GM19023 (cell line): Measurements from ENCODE around the gene PRRT2.
"Not testable (repeated sequence)": the region's sequence is repeated elsewhere in the genome, so short reads cannot be mapped to it uniquely, and the experiment has no call there.

Experiments used
- ATAC-seq: cut with Tn5 transposase; IDR thresholded peaks from one replicate; pipeline ENCODE4 v1.9.1; 2021; ENCODE audit warnings: mild to moderate bottlenecking, moderate library complexity; ENCODE audit not compliant: unreplicated experiment

Gene PRRT2

DNA sequence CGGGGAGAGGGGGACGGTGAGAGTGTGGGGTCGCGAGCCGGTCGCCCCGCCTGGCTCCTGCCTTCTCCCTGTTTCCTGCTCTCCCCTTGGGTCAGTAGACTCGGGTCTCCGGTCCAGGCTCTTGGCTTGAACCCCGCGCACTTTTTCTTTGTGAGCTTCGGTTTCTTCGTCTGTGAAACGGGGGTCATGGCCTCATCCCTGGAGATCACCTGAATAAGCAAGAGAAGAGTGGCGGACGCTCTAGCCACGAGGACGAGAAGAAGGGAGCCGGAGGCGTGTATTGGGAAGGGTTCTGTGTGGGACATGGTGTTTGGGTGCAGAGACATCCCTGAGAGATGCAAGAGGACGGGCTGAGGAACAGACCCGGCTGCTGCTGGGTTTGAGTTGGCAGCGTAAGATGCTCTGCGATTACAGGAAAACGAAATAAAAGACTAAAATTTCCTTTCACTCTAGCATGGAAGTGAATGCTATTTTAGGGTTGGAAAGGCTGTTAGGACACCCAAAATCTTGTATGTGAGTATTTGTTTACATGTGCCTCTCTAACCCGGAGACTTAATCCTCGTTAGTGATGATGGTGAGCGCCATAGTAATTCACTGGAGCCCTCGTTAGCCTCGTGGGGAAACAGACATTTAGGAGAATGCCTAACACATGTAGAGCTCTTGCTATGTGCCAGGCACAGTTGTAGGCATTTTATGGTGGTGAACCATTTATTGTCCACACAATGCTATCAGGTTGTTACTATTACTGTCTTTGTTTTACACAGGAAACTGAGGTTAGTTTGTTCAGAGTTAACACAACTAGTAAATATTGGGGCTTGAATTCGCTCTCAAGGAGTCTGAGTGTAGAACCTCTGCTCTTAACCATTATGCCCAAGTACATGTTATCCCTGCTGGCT lies 20.8 kb upstream of the PRRT2 start:
- ATAC-seq, result peak; percentile 20

DNA sequence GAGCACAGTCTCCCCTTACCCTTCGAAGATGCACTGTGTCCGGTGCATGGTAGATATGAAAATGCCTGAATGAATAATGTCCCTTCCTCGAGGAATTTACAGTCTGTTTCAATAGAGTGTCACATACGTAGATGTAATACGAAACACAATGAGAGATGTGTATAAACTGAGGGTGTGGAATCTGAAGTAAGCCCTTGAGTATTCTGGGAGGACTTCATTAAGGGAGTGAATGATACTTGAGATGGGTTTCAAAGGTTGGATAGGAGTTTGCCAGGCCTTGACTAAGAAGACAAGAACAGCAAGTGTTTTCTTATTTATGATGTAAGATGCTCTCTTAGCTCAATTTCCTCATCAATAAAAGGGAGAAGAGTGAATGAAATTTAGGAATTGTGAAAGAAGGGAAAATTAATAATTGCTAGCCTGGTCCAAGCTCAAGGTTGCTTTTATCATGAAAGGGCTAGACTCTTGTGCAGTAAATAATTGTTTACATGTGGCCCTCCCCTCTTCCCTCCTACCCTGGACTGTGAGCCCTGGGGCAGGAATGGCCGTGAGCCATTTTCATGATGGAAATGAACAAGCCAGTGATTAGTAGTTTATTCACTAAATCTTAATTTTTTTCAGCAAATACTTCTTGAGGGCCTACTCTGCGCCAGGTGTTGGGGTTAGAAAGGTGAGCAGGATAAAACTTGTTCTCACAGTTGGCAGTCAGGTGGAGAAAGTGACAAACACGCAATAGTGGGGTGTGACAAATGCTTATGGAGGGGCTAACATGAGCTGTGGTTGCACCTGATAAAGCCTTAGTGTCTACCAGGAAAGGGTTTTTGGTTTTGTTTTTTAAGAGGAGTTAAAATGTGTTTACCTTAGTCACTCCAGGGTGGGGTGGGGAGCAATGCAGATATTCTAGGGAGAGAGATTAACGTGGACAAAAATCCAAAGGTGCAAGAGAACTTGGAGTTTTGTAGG lies 19.9 kb upstream of the PRRT2 start:
- ATAC-seq, result no peak

DNA sequence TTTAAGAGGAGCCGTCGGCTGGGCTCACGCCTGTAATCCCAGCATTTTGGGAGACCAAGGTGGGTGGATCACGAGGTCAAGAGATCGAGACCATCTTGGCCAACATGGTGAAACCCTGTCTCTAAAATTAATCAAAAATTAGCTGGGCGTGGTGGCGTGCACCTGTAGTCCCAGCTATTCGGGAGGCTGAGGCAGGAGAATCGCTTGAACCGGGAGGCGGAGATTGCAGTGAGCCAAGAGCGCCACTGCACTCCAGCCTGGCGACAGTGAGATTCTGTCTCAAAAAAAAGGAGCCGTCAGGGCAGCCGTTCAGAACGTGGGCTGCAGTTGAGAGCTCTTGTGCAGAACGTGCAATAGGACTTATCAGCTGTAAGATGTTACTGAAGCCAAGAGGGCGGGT lies 18.8 kb upstream of the PRRT2 start:
- ATAC-seq, result not testable (repeated sequence)

DNA sequence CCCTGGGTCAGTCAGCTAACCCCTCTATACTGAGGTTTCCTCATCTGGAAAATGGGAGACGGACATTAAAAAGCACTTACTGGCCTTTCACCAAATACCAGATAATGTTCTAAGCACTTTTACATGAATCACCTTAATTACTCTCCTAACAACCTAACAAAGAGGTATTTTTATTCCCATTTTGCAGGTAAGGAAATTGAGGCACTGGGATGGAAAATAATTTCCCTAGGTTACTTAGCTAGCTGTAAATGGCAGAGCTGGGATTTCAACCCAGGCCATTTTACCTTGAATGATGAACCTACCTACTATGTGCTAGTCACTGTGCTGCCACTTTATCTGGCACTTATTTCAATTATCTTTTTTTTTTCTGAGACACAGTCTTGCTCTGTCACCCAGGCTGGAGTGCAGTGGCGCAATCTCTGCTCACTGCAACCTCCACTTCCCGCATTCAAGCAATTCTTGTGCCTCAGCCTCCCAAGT lies 17.7 kb upstream of the PRRT2 start:
- ATAC-seq, result no peak

DNA sequence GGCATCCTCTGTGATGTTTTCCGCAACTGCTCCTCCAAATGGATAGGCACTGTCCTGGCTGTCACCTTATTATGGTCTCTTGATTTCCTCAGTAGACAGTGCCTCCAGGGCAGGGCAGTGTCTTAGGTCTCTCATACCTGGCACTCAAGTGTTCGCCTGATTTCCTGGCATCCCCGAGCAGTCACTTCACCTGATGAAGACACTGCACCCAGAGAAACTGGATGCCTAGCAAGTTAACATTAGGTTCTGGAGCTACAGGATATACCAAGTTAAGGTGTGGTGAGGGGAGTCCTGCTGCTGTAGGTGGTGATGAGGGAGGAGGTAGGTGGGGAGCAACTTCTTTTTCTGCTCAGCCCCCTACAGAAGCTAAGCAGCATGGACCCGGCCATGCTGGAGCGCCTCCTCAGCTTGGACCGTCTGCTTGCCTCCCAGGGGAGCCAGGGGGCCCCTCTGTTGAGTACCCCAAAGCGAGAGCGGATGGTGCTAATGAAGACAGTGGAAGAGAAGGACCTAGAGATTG lies 9.5 kb upstream of the PRRT2 start:
- ATAC-seq, result no peak

DNA sequence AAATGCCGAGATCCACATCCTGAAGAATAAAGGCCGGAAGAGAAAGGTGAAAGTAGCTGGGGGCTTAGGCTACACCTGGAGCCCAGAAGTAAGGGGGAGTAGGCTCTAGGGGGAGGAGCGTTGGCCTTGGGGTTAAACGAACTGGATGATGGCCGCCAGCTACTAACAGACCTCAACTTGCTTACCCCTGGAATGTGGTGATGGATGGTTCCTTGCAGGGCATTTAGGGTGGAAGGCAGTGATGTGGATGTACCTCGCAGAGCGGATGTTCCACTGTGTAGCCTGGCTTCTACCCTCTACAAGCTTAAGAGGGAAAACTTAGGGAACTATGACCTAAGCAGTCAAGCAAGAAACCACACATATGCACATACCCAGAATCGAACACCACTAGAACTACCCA lies 8.0 kb upstream of the PRRT2 start:
- ATAC-seq, result no peak

DNA sequence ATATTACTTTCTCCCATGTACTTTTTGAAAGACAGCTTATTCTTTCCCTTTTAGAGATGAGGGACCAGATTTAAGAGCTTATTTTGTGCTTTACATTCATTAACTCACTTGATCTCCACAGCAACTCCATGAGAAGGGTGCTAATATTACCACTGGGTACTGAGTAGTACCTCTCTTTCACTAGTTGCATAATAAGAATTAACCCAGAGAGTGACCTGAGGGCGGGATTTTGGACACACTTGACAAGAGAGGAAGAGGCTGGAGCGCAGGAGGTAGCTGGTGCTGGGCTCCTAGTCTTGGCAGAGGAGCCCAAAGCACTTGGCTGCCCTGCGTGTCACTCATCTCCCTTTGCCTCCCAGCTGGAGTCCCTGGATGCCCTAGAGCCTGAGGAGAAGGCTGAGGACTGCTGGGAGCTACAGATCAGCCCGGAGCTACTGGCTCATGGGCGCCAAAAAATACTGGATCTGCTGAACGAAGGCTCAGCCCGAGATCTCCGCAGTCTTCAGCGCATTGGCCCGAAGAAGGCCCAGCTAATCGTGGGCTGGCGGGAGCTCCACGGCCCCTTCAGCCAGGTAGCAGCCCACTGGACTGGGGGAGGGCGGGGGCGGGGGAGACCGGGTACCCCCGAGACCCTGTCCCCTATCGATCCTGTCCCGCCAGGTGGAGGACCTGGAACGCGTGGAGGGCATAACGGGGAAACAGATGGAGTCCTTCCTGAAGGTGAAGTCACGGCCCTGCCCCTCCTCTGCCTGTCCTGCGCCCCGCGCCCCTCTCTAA lies 7.3 kb upstream of the PRRT2 start:
- ATAC-seq, result no peak

DNA sequence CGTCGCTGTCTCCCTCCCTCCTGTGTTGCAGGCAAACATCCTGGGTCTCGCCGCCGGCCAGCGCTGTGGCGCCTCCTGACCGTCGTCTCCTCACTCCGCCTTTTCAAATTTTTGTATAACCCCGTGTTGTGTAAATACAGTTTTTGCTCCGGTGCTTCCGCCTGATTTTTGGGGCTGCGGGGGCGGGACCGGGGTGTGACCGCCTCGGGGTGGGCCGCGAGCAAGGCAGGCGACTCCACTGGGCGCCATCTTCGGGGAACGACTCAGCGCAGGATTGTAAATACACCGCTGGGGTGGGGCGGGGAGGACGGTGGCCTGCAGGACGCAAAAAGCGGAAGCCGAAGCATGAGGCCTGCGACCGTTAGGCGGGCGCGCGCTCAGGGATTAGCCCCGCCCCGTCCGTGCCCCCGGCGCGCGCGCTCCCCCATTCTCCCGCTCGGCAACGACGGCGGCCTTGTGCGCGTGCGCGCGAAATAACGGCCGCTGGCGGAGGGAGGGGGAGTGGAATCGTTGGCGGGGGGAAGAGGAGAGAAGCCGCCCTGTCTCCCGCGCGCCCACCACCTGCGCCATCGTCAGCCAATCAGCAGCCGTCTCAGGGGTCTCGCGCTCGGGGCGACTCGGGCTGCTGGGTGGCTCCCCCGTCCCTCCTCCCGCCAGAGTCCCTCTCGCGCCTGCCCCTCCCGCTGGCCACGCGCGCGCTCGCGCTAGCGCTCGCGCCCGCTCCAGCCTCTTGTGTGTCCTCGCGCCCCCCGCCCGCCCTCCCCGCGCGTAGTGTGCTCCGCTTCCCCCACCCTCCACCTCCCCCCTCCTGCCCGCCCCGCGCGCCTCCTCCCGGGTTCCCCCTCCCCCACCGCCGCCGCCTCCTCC lies 6.5 kb upstream of the PRRT2 start:
- ATAC-seq, result peak; percentile 49

DNA sequence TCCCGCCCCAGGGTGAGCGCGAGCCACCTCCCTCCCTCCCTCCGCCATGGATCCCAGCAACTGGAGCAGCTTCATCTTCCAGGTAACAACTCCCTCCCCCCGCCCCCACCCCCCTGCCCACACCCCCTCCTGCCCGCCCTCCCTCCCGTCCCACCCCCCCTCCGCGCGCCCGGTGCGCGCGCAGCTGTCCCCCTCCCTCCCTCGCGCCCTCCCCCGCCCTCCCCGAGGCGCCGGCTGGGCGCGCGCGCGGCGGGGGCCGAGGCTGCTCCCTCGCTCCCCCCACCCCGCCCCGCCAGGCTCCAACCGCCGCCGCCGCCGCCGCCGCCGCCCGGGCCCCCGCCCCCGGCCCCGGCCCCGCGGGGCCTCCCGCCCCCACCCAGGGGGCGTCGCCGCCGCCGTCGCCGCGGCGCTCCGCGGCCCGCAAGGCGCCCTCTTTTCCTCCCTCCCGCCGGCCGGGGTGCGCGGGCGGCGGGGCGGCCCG lies 5.9 kb upstream of the PRRT2 start, which contains the start of gene MAZ:
Gene MAZ (plus strand): TSS at position 431 of the 481 bp plus-strand sequence. CDS start 173 bp downstream, outside the sequence.
- no peak for ATAC-seq

DNA sequence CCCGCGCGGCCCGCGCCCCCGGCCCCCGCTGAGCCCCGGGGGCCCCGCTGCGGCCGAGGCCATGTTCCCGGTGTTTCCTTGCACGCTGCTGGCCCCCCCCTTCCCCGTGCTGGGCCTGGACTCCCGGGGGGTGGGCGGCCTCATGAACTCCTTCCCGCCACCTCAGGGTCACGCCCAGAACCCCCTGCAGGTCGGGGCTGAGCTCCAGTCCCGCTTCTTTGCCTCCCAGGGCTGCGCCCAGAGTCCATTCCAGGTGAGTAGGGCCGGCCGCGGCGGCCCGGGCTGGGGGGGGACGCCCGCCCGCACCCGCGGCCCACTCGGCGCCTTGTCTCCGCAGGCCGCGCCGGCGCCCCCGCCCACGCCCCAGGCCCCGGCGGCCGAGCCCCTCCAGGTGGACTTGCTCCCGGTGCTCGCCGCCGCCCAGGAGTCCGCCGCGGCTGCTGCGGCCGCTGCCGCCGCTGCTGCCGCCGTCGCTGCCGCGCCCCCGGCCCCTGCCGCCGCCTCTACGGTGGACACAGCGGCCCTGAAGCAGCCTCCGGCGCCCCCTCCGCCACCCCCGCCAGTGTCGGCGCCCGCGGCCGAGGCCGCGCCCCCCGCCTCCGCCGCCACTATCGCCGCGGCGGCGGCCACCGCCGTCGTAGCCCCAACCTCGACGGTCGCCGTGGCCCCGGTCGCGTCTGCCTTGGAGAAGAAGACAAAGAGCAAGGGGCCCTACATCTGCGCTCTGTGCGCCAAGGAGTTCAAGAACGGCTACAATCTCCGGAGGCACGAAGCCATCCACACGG lies 5.2 kb upstream of the PRRT2 start:
- ATAC-seq, result no peak

DNA sequence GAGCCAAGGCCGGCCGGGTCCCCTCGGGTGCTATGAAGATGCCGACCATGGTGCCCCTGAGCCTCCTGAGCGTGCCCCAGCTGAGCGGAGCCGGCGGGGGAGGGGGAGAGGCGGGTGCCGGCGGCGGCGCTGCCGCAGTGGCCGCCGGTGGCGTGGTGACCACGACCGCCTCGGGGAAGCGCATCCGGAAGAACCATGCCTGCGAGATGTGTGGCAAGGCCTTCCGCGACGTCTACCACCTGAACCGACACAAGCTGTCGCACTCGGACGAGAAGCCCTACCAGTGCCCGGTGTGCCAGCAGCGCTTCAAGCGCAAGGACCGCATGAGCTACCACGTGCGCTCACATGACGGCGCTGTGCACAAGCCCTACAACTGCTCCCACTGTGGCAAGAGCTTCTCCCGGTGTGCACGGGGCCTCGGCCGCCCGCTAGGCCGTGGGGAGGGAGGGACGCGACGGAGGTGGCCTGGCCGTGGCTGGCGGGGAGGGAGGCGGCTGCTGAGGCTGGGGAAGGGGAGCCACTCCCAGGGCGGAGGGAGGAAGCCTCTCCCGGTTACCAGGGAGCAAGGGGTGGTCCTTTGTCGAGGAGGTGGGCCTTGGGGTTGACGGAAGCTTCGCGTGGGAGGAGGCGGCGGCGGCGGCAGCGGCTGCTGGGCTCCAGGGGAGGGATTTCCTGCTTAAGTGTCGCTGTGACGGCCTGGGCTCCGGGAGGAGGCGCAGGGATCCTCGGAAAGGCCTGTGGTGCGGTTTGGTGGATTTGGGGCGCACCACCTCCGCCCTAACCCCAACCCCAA lies 4.4 kb upstream of the PRRT2 start:
- ATAC-seq, result peak; percentile 19

DNA sequence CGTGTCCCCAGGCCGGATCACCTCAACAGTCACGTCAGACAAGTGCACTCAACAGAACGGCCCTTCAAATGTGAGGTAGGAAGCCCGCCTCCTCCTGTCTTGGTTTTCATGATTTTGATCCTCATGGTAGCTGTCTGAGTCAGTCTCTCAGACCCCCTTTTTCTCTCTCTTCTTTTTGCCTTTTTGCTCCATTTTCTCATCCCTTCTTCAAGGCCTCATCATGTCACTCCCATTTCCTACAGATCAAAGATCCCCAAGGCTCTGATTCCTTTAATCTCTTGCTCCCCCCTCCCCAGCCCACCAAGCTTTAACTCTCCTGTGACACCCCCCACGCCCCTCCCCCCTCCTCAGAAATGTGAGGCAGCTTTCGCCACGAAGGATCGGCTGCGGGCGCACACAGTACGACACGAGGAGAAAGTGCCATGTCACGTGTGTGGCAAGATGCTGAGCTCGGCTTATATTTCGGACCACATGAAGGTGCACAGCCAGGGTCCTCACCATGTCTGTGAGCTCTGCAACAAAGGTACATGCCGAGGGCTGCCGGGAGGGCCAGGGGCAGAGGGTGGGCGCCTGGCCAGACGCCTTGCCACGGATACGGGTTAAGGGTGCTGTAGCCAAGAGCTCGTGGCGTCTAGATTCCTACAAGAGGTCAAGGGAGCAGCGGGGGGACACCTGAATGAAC lies 3.6 kb upstream of the PRRT2 start:
- ATAC-seq, result no peak

DNA sequence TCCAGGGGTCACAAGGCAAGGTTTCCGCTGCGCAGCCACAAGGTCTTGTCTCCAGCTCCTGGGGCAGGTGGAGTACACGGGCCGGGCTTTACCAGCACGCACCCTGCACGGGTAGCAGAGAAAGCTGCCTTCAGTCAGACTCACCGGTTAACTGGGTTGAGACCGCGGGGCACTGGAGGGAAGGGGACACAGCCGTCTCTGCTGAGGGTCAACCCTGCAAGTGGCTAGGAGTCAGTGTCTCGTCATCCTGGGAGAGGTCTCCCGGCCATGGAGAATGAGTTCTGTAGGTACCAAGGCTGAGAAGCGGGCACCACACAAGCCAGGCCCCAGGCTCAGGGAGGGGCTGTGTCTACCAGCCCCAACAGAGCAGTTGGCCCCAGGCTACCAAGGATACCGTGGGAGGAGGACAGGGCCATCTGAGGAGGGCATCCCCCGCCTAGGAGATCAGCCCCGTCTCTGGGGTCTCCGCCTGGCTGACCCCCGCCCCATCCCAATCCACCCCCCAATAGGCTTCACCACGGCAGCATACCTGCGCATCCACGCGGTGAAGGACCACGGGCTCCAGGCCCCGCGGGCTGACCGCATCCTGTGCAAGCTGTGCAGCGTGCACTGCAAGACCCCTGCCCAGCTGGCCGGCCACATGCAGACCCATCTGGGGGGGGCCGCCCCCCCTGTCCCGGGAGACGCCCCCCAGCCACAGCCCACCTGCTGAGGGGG lies 2.8 kb upstream of the PRRT2 start:
- no peak for ATAC-seq

DNA sequence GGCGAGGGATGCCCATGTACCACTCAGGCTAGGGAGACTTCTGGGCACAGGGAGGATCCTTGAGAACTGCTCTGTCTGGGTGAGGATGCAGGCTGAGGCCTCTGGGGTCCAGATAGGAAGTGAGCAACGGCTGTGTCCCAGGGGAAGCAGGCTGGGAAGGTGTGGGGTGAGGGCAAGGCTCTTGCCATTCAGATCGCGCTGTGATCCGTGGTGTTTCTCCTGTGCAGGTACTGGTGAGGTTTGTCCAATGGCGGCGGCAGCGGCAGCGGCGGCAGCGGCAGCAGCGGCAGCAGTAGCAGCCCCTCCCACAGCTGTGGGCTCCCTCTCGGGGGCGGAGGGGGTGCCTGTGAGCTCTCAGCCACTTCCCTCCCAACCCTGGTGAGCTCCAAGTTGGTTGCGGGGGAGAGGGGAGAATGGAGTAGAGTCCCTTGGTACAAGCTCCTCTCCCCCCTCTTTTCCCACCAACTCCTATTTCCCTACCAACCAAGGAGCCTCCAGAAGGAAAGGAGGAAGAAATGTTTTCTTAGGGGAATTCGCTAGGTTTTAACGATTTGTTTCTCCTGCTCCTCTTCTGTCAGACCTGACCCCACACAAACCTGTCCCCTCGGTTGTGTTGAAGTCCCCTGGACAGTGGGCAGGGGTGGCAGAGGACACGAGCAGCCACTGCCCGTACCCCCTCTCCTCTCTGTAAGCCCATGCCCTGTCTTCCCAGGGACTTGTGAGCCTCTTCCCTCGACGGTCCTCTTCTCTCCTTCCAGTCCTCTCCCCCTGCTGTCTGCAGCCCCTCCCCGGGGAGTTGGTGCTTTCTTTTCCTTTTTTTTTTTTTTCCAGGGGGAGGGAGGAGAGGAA lies 1.9 kb upstream of the PRRT2 start:
- ATAC-seq, result no peak

DNA sequence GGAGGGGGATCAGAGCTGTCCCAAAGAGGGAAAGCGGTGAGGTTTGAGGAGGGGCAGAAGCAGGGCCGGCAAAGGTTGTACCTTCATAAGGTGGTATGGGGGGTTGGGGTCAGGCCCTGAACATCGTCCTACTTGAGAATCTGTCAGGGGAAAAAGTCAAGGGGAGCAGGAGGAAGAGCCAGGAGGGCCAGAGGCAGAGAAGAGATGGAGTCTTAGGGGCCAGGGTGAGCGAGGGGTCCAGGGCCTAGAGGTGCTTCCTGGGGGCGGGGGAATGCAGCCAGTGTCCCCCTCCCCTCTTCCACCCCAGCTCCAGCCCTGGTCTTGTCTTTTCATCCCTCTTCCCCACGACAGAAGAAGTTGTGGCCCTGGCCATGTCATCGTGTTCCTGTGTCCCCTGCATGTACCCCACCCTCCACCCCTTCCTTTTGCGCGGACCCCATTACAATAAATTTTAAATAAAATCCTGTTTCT lies 1.3 kb upstream of the PRRT2 start:
- no peak for ATAC-seq
